H9 (cell line): ENCODE results near the gene ASCC1. TPM values are rescaled to one million over a fixed set of nuclear protein-coding genes. Genes with fewer than 3 reads are reported as not detected.

Experiments
- DNase-seq: peaks from one replicate; pipeline ENCODE4 v3.0.0-alpha.2; 2017
- H2AFZ ChIP-seq: one replicate; pipeline ENCODE4 v1.6.1; 2013; ENCODE audit warnings: mild to moderate bottlenecking, low read length, control low read depth, moderate library complexity
- H2AK5ac ChIP-seq: 2 replicates; pipeline ENCODE4 v1.6.1; 2013; ENCODE audit warnings: low read length, control low read depth, mixed read lengths; ENCODE audit not compliant: insufficient read length
- H2BK120ac ChIP-seq: one replicate; pipeline ENCODE4 v1.6.1; 2013; ENCODE audit warnings: low read depth, mild to moderate bottlenecking, low read length, control low read depth, inconsistent platforms; ENCODE audit not compliant: poor library complexity, severe bottlenecking
- H2BK12ac ChIP-seq: 2 replicates; pipeline ENCODE4 v1.6.1; 2013; ENCODE audit warnings: low read length, control low read depth, mixed read lengths, low read depth; ENCODE audit not compliant: insufficient read length
- H2BK15ac ChIP-seq: 2 replicates; pipeline ENCODE4 v1.6.1; 2013; ENCODE audit warnings: low read depth, low read length, control low read depth
- H2BK20ac ChIP-seq: one replicate; pipeline ENCODE4 v1.6.1; 2013; ENCODE audit warnings: low read depth, mild to moderate bottlenecking, low read length, control low read depth, inconsistent platforms; ENCODE audit not compliant: poor library complexity, severe bottlenecking
- H2BK5ac ChIP-seq: 2 replicates; pipeline ENCODE4 v1.6.1; 2013; ENCODE audit warnings: low read length, control low read depth, mixed read lengths; ENCODE audit not compliant: insufficient read length
- H3K14ac ChIP-seq: 2 replicates; pipeline ENCODE4 v1.6.1; 2013; ENCODE audit warnings: low read length, control low read depth; ENCODE audit not compliant: insufficient read depth
- H3K18ac ChIP-seq: 2 replicates; pipeline ENCODE4 v1.6.1; 2013; ENCODE audit warnings: low read depth, mild to moderate bottlenecking, mixed read lengths, low read length, control low read depth; ENCODE audit not compliant: insufficient read length
- H3K23ac ChIP-seq: 2 replicates; pipeline ENCODE4 v1.6.1; 2013; ENCODE audit warnings: low read length, control low read depth, mixed read lengths, low read depth; ENCODE audit not compliant: insufficient read length
- H3K23me2 ChIP-seq: 2 replicates; pipeline ENCODE4 v1.6.1; 2013; ENCODE audit warnings: low read depth, mild to moderate bottlenecking, mixed read lengths, low read length, control low read depth; ENCODE audit not compliant: insufficient read length, poor library complexity, severe bottlenecking
- H3K27ac ChIP-seq: 2 replicates; pipeline ENCODE4 v1.5.1; 2013; ENCODE audit warnings: low read length, control low read depth, mixed read lengths, low read depth; ENCODE audit not compliant: insufficient read length
- H3K27me3 ChIP-seq: 2 replicates; pipeline ENCODE4 v1.6.1; 2013; ENCODE audit warnings: low read length, control low read depth, inconsistent platforms; ENCODE audit not compliant: insufficient read depth
- H3K4ac ChIP-seq: 2 replicates; pipeline ENCODE4 v1.6.1; 2013; ENCODE audit warnings: low read depth, mild to moderate bottlenecking, control low read depth, inconsistent platforms, low read length, moderate library complexity
- H3K4me1 ChIP-seq: 2 replicates; pipeline ENCODE4 v1.6.1; 2013; ENCODE audit warnings: low read length, control low read depth, inconsistent platforms; ENCODE audit not compliant: insufficient read depth
- H3K4me2 ChIP-seq: 2 replicates; pipeline ENCODE4 v1.6.1; 2013; ENCODE audit warnings: low read length, control low read depth, mixed read lengths; ENCODE audit not compliant: insufficient read length, insufficient read depth
- H3K56ac ChIP-seq: 2 replicates; pipeline ENCODE4 v1.6.1; 2013; ENCODE audit warnings: low read depth, mild to moderate bottlenecking, mixed read lengths, low read length, control low read depth; ENCODE audit not compliant: insufficient read length
- H3K79me1 ChIP-seq: 2 replicates; pipeline ENCODE4 v1.6.1; 2013; ENCODE audit warnings: low read depth, mild to moderate bottlenecking, moderate library complexity, low read length, control low read depth, inconsistent platforms; ENCODE audit not compliant: insufficient read depth, poor library complexity, severe bottlenecking
- H3K79me2 ChIP-seq: 2 replicates; pipeline ENCODE4 v1.6.1; 2013; ENCODE audit warnings: low read length, control low read depth, inconsistent platforms; ENCODE audit not compliant: insufficient read depth
- H3K9ac ChIP-seq: 2 replicates; pipeline ENCODE4 v1.6.1; 2013; ENCODE audit warnings: low read length, control low read depth, mixed read lengths; ENCODE audit not compliant: insufficient read length; ENCODE audit errors: extremely low read depth
- H3K9me3 ChIP-seq: one replicate; pipeline ENCODE4 v1.6.1; 2013; ENCODE audit warnings: low read depth, low read length, inconsistent platforms; ENCODE audit not compliant: control insufficient read depth
- H3T11ph ChIP-seq: one replicate; pipeline ENCODE4 v1.6.1; 2013; ENCODE audit warnings: mild to moderate bottlenecking, low read length, control low read depth, inconsistent platforms
- H4K20me1 ChIP-seq: one replicate; pipeline ENCODE4 v1.6.1; 2013; ENCODE audit not compliant: control insufficient read depth, insufficient read length, insufficient read depth
- H4K5ac ChIP-seq: 2 replicates; pipeline ENCODE4 v1.6.1; 2013; ENCODE audit warnings: low read depth, mild to moderate bottlenecking, mixed read lengths, low read length, control low read depth; ENCODE audit not compliant: insufficient read length
- H4K8ac ChIP-seq: replicated peaks from 2 replicates; pipeline ENCODE4 v1.6.1; 2013; ENCODE audit warnings: low read length, control low read depth, mixed read lengths, low read depth; ENCODE audit not compliant: insufficient read length
- H4K91ac ChIP-seq: 2 replicates; pipeline ENCODE4 v1.6.1; 2013; ENCODE audit warnings: low read depth, mild to moderate bottlenecking, moderate library complexity, mixed read lengths, low read length, control low read depth; ENCODE audit not compliant: insufficient read length
- H3K27ac Mint-ChIP-seq, 3 experiments: 2 replicates in 2 of 3; 3 replicates in 1 of 3; pipeline ENCODE4 v1.8.0; 2020 to 2021; ENCODE audit warnings: mixed read lengths in 3 of 3, mild to moderate bottlenecking in 1 of 3, moderate library complexity in 1 of 3
- H3K27me3 Mint-ChIP-seq: 2 replicates; pipeline ENCODE4 v1.8.0; 2021; ENCODE audit warnings: low read depth, mild to moderate bottlenecking, moderate library complexity, mixed read lengths
- H3K36me3 Mint-ChIP-seq, 3 experiments: 2 replicates in 2 of 3; 3 replicates in 1 of 3; pipeline ENCODE4 v1.8.0; 2020 to 2021; ENCODE audit warnings: low read depth in 3 of 3, mixed read lengths in 3 of 3; ENCODE audit not compliant: insufficient read depth in 1 of 3
- H3K4me1 Mint-ChIP-seq, 2 experiments: 2 replicates each; pipeline ENCODE4 v1.8.0; 2020; ENCODE audit warnings: mixed read lengths in 2 of 2
- H3K4me3 Mint-ChIP-seq, 2 experiments: 2 replicates in 1 of 2; 3 replicates in 1 of 2; pipeline ENCODE4 v1.8.0; 2020 to 2021; ENCODE audit warnings: mild to moderate bottlenecking in 2 of 2, mixed read lengths in 2 of 2, moderate library complexity in 1 of 2
- H3K9me3 Mint-ChIP-seq, 2 experiments: 2 replicates in 1 of 2; 3 replicates in 1 of 2; pipeline ENCODE4 v1.8.0; 2020; ENCODE audit warnings: mild to moderate bottlenecking in 2 of 2, mixed read lengths in 2 of 2, moderate library complexity in 1 of 2
- WGBS: extraction: QIAGEN DNeasy Blood & Tissue Kit; methylation state at CpG from one replicate; pipeline ENCODE4 v1.1.7; 2013; ENCODE audit warnings: missing lambda C conversion rate, low lambda C conversion rate, mixed read lengths; ENCODE audit not compliant: insufficient read length; ENCODE audit errors: extremely low coverage; 5-methylcytosine and 5-hydroxymethylcytosine counted together
- total RNA-seq: library from RNA; stranded (reverse); gene quantifications from 2 replicates; pipeline ENCODE4 v1.2.1, GENCODE V29; 2021
- TF ChIP-seq, protein P1 (sequence below): fragments of 200-600 bp; sonication (generic); conservative IDR thresholded peaks from 3 replicates; pipeline ENCODE4 v1.8.0; 2021; ENCODE audit warnings: antibody characterized with exemption, mild to moderate bottlenecking

Gene ASCC1
- total RNA-seq, 1 experiment from 2014 or later: 41.2 TPM

DNA sequence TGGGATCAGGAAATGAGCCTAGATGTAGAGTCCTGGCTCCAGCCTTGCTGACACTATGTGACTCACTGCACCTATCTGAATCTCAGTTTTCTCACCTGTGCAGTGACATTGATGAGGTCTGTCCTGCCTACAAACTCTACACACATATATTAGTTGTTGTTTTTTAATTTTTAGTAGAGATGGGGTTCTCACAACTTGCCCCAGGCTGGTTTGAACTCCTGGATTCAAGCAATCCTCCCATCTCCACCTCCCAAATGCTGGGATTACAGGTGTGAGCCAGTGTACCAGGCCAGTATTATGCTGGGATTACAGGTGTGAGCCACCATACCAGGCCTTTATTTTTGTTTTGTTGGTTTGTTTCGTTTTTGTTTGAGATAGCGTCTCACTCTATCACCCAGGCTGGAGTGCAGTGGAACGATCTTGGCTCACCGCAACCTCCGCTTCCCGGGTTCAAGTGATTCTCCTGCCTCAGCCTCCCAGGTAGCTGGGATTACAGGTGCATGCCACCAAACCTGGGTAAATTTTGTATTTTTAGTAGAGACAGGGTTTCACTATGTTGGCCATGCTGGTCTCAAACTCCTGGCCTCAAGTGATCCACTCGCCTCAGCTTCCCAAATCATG is 45.8 kb upstream of the ASCC1 start:
- Histone ChIP-seq H3K27me3 (no peaks in the 10 kb centered on the region), H3K23ac (no peak overlapping the region), H3K4me1 (peaks cover 21% of the 10 kb centered on the region), H3K4me2 (peak overlapping the region; percentile 40), H3K4ac (no peak overlapping the region), H2BK12ac (no peak overlapping the region), H2BK15ac (no peak overlapping the region), H3K56ac (no peak overlapping the region), H3K27ac (no peak overlapping the region), H2BK120ac (no peak overlapping the region), H4K91ac (no peak overlapping the region), H3K23me2 (peaks cover 4% of the 10 kb centered on the region), H3K9ac (no peak overlapping the region), H3T11ph (no peak overlapping the region), H2BK20ac (no peak overlapping the region), H3K79me2 (no peaks in the 10 kb centered on the region), H3K14ac (no peak overlapping the region; the same call in 1 of the 2 replicates), H4K5ac (no peak overlapping the region), H4K20me1 (no peaks in the 10 kb centered on the region), H4K8ac (no peak overlapping the region), H2BK5ac (no peak overlapping the region), H3K18ac (no peak overlapping the region), H2AFZ (no peak overlapping the region), H3K79me1 (no peaks in the 10 kb centered on the region), H3K9me3 (no peaks in the 10 kb centered on the region), H2AK5ac (no peak overlapping the region)
- DNase-seq: no peak
- Mint-ChIP-seq H3K4me3 (peak overlapping the region; percentile 65 to 81; a peak in 4 of 5 replicates), H3K4me1 (peaks cover 52 to 64% of the 10 kb centered on the region in 2 experiments), H3K36me3 (no peaks in the 10 kb centered on the region), H3K27ac (peak overlapping the region; percentile 97 to 99 (median 99); a peak in 5 of 7 replicates), H3K9me3 (no peaks in the 10 kb centered on the region; a peak in 1 of 5 replicates), H3K27me3 (no peaks in the 10 kb centered on the region; the same call in 1 of the 2 replicates)
- no CpG with 5 or more reads among the region's 7 CpGs for WGBS
- TF ChIP-seq, protein P1, sequence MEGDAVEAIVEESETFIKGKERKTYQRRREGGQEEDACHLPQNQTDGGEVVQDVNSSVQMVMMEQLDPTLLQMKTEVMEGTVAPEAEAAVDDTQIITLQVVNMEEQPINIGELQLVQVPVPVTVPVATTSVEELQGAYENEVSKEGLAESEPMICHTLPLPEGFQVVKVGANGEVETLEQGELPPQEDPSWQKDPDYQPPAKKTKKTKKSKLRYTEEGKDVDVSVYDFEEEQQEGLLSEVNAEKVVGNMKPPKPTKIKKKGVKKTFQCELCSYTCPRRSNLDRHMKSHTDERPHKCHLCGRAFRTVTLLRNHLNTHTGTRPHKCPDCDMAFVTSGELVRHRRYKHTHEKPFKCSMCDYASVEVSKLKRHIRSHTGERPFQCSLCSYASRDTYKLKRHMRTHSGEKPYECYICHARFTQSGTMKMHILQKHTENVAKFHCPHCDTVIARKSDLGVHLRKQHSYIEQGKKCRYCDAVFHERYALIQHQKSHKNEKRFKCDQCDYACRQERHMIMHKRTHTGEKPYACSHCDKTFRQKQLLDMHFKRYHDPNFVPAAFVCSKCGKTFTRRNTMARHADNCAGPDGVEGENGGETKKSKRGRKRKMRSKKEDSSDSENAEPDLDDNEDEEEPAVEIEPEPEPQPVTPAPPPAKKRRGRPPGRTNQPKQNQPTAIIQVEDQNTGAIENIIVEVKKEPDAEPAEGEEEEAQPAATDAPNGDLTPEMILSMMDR: no peak
